Measurements from ENCODE around the gene MYL2.

- TF ChIP-seq CTCF (IDR thresholded peaks at IDR 0.05), result no peak
- TF ChIP-seq EZH2 (IDR thresholded peaks at IDR 0.05; ENCODE audit: borderline replicate concordance, insufficient read depth, low read depth, low read length, poor library complexity, severe bottlenecking), result no peak
These were observed 2.3 kb upstream of the MYL2 start for GRCh38 chr12:110922652-110923051.

All from B cell (primary cell).